HCT116 (cell line): ENCODE data around the gene LDLRAD4. TPM values are rescaled to one million over a fixed set of nuclear protein-coding genes. Genes with fewer than 3 reads are reported as not detected.

ENCODE experiments used
- ATAC-seq: fragments of 200-7000 bp; cut with Tn5 transposase; 2 replicates; pipeline ENCODE4 v1.9.1; 2020; ENCODE audit warnings: mild to moderate bottlenecking, moderate library complexity
- BruUV-seq: library from RNA; stranded (reverse); fragments of 400-500 nt; replicated peaks from 2 replicates; lab custom pipeline; 2021; lab: Mats Ljungman, UMichigan
- CTCF ChIA-PET: fragments of 300-600 bp; sonication (Branson Sonifier 250); formaldehyde crosslinking; loops from one replicate; lab custom pipeline; 2021; ENCODE audit warnings: antibody characterized with exemption; lab: Charles Lee
- POLR2A ChIA-PET: fragments of 300-600, 350-600 bp; sonication (Branson Sonifier 250); formaldehyde crosslinking; loops from one replicate; lab custom pipeline; 2021; ENCODE audit warnings: antibody characterized with exemption; lab: Charles Lee
- RAD21 ChIA-PET, 2 experiments: fragments of 300-600 bp; sonication (Branson Sonifier 250); formaldehyde crosslinking; loops; one replicate each; lab custom pipeline; 2023; ENCODE audit warnings: low total read pairs in 2 of 2; ENCODE audit not compliant: uncharacterized antibody in 2 of 2, unreplicated experiment in 2 of 2, low non-redundant PET in 1 of 2; lab: Charles Lee
- DNase-seq: peaks from one replicate; pipeline ENCODE4 v3.0.0-alpha.2; 2010; ENCODE audit warnings: low read depth, low spot score
- H2AFZ ChIP-seq: fragments of 200-600 bp; shearing (Covaris generic), sonication (generic); 2 replicates; pipeline ENCODE4 v1.6.1; 2017; ENCODE audit warnings: low read depth, mixed run types, mixed read lengths, antibody characterized with exemption, low read length; ENCODE audit not compliant: poor library complexity, severe bottlenecking
- H3K27ac ChIP-seq: 2 replicates; pipeline ENCODE4 v1.5.1; 2012; ENCODE audit warnings: low read depth, low read length
- H3K27me3 ChIP-seq: fragments of 200-600 bp; sonication (generic); 2 replicates; pipeline ENCODE4 v1.6.1; 2016; ENCODE audit warnings: mixed run types, low read length, mixed read lengths; ENCODE audit not compliant: insufficient read depth
- H3K36me3 ChIP-seq, 2 experiments: fragments of 200-500 bp in 1 of 2; fragments of 200-600 bp in 1 of 2; sonication (Bioruptor generic) in 1 of 2; sonication (generic) in 1 of 2; 2 replicates each; pipeline versions ENCODE4 v1.5.1 to v1.6.1; 2014 to 2016; ENCODE audit warnings: low read length in 2 of 2, inconsistent platforms in 1 of 2, mixed read lengths in 1 of 2, mixed run types in 1 of 2; ENCODE audit not compliant: insufficient read depth in 2 of 2, control insufficient read depth in 1 of 2
- H3K4me1 ChIP-seq, 2 experiments: fragments of 200-600 bp in 1 of 2; sonication (generic) in 1 of 2; 2 replicates each; pipeline versions ENCODE4 v1.5.1 to v1.6.1; 2012 to 2017; ENCODE audit warnings: low read length in 2 of 2, inconsistent platforms in 1 of 2, mild to moderate bottlenecking in 1 of 2, mixed read lengths in 1 of 2, mixed run types in 1 of 2, moderate library complexity in 1 of 2; ENCODE audit not compliant: insufficient read depth in 2 of 2, control insufficient read depth in 1 of 2
- H3K4me2 ChIP-seq: fragments of 200-600 bp; sonication (generic); 2 replicates; pipeline ENCODE4 v1.6.1; 2017; ENCODE audit warnings: mixed run types, low read length, mixed read lengths
- H3K4me3 ChIP-seq, 2 experiments: fragments of 200-600 bp in 1 of 2; sonication (generic) in 1 of 2; replicated peaks in 1 of 2; 2 replicates each; pipeline ENCODE4 v1.5.1; 2011 to 2016; ENCODE audit warnings: low read length in 2 of 2, control low read depth in 1 of 2, low read depth in 1 of 2, mild to moderate bottlenecking in 1 of 2, mixed read lengths in 1 of 2, mixed run types in 1 of 2
- H3K79me2 ChIP-seq: fragments of 200-600 bp; sonication (generic); 2 replicates; pipeline ENCODE4 v1.6.1; 2017; ENCODE audit warnings: mild to moderate bottlenecking, mixed run types, low read length, moderate library complexity, mixed read lengths; ENCODE audit not compliant: insufficient read depth
- H3K9ac ChIP-seq: fragments of 200-600 bp; sonication (generic); 2 replicates; pipeline ENCODE4 v1.6.1; 2016; ENCODE audit warnings: low read length, mixed read lengths
- H3K9me2 ChIP-seq: fragments of 200-600 bp; sonication (generic), shearing (Covaris generic); 2 replicates; pipeline ENCODE4 v1.6.1; 2017; ENCODE audit warnings: mixed run types, mild to moderate bottlenecking, moderate library complexity; ENCODE audit not compliant: insufficient read depth
- H3K9me3 ChIP-seq, 2 experiments: fragments of 200-500 bp in 1 of 2; fragments of 200-600 bp in 1 of 2; sonication (Bioruptor generic) in 1 of 2; sonication (generic) in 1 of 2; 2 replicates each; pipeline ENCODE4 v1.6.1; 2014 to 2017; ENCODE audit warnings: low read length in 2 of 2, mixed read lengths in 2 of 2, inconsistent platforms in 1 of 2, low read depth in 1 of 2, mild to moderate bottlenecking in 1 of 2, mixed run types in 1 of 2, moderate library complexity in 1 of 2; ENCODE audit not compliant: control insufficient read depth in 1 of 2, insufficient read depth in 1 of 2
- H4K20me1 ChIP-seq: fragments of 200-600 bp; sonication (generic), shearing (Covaris generic); 2 replicates; pipeline ENCODE4 v1.6.1; 2017; ENCODE audit warnings: mixed run types, mild to moderate bottlenecking, moderate library complexity; ENCODE audit not compliant: insufficient read depth
- CBX3 ChIP-seq: IDR thresholded peaks from 2 replicates; pipeline ENCODE4 v1.6.1; 2012; ENCODE audit warnings: low read depth
- EGR1 ChIP-seq: IDR thresholded peaks from 2 replicates; pipeline ENCODE4 v1.6.1; 2012; ENCODE audit warnings: low read depth
- FOSL1 ChIP-seq: IDR thresholded peaks from 2 replicates; pipeline ENCODE4 v1.6.1; 2012; ENCODE audit warnings: low read depth
- JUND ChIP-seq: IDR thresholded peaks from 2 replicates; pipeline ENCODE4 v1.6.1; 2012
- POLR2A ChIP-seq: IDR thresholded peaks from 2 replicates; pipeline ENCODE4 v1.7.0; 2011; ENCODE audit warnings: borderline replicate concordance; ENCODE audit not compliant: insufficient read depth, insufficient read length; ENCODE audit errors: extremely low read depth
- POLR2AphosphoS5 ChIP-seq: IDR thresholded peaks from 2 replicates; pipeline ENCODE4 v1.6.1; 2011; ENCODE audit warnings: mild to moderate bottlenecking, low read depth, low read length, moderate library complexity
- SIN3A ChIP-seq: IDR thresholded peaks from 2 replicates; pipeline ENCODE4 v1.6.1; 2012; ENCODE audit warnings: low read depth
- SP1 ChIP-seq: IDR thresholded peaks from 2 replicates; pipeline ENCODE4 v1.6.1; 2012; ENCODE audit warnings: low read depth
- TCF7L2 ChIP-seq: IDR thresholded peaks from 2 replicates; pipeline ENCODE4 v1.7.0; 2011; ENCODE audit warnings: borderline replicate concordance, inconsistent platforms; ENCODE audit not compliant: insufficient read depth, insufficient read length; ENCODE audit errors: extremely low read depth
- YY1 ChIP-seq: IDR thresholded peaks from 2 replicates; pipeline ENCODE4 v1.6.1; 2011; ENCODE audit warnings: low read length, low read depth, moderate library complexity, mild to moderate bottlenecking; ENCODE audit not compliant: insufficient replicate concordance; ENCODE audit errors: extremely low read depth
- ZFX ChIP-seq: fragments of 450-650 bp; IDR thresholded peaks from 2 replicates; pipeline ENCODE4 v1.6.1; 2017
- intact Hi-C: fragments of 100-400 bp; cut with micrococcal nuclease; formaldehyde crosslinking; loops from 2 replicates; pipeline ENCODE4 v1.10.0; 2022
- total RNA-seq: library from RNA; stranded (reverse); gene quantifications from one replicate; pipeline ENCODE4 v1.2.1, GENCODE V29; 2021; ENCODE audit not compliant: unreplicated experiment
- TF ChIP-seq, protein P1 (sequence below): IDR thresholded peaks from 2 replicates; pipeline ENCODE4 v1.6.1; 2011; ENCODE audit warnings: mild to moderate bottlenecking, low read length, moderate library complexity; ENCODE audit not compliant: insufficient replicate concordance; ENCODE audit errors: extremely low read depth
- TF ChIP-seq, protein P2 (sequence below): IDR thresholded peaks from 2 replicates; pipeline ENCODE4 v1.6.1; 2012

Gene LDLRAD4
- total RNA-seq, 1 experiment from 2014 or later = 1.2 TPM

DNA sequence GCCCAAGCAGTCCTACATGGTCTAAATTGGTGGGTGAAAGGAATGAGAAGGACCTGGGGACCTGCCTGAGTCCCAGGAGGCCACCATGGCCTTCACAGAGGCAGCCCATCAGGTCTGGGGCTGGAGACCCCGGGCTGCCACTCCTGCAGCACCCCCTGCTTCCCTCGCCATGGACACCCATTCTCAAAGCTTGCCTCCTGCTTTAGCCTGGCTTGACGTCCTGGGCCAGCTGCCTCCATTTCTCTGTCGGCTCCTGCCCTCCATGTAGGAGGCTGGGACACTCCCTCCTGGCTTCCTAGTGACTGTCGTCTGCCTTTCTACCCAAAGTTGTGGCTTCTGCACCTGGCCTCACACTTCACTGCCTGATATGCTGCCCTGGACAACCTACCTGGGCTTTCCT is 309.2 kb downstream of the LDLRAD4 start:
- H3K9me2 ChIP-seq = no peaks in the 10 kb centered on the region
- CTCF ChIA-PET = no interaction called here
- TF ChIP-seq ZFX (no peak), SP1 (no peak), POLR2A (no peak)
- TF ChIP-seq, protein P1, sequence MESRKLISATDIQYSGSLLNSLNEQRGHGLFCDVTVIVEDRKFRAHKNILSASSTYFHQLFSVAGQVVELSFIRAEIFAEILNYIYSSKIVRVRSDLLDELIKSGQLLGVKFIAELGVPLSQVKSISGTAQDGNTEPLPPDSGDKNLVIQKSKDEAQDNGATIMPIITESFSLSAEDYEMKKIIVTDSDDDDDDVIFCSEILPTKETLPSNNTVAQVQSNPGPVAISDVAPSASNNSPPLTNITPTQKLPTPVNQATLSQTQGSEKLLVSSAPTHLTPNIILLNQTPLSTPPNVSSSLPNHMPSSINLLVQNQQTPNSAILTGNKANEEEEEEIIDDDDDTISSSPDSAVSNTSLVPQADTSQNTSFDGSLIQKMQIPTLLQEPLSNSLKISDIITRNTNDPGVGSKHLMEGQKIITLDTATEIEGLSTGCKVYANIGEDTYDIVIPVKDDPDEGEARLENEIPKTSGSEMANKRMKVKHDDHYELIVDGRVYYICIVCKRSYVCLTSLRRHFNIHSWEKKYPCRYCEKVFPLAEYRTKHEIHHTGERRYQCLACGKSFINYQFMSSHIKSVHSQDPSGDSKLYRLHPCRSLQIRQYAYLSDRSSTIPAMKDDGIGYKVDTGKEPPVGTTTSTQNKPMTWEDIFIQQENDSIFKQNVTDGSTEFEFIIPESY = no peak
- TF ChIP-seq, protein P2, sequence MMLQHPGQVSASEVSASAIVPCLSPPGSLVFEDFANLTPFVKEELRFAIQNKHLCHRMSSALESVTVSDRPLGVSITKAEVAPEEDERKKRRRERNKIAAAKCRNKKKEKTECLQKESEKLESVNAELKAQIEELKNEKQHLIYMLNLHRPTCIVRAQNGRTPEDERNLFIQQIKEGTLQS = no peak
- TF ChIP-seq, all 23 proteins: peak for 0
- no peaks in the 10 kb centered on the region for H3K79me2 ChIP-seq
- H4K20me1 ChIP-seq = no peaks in the 10 kb centered on the region
- peaks cover 15% of the 10 kb centered on the region; the same call in 1 of the 2 replicates for H3K27me3 ChIP-seq
- ATAC-seq (no peak), DNase-seq (no peak)
- intact Hi-C loops = loop anchor here (10.0 kb wide), 1 partner anchor 113 kb away; no protein-coding TSS in a partner anchor
- H3K9me3 ChIP-seq = no peaks in the 10 kb centered on the region
- H3K27ac ChIP-seq = no peak overlapping the region
- ChIA-PET RAD21 (no interaction called here), POLR2A (no interaction called here)
- no peak overlapping the region for H2AFZ ChIP-seq
- no peaks in the 10 kb centered on the region for H3K36me3 ChIP-seq
- no peak overlapping the region for H3K4me2 ChIP-seq
- no peak overlapping the region for H3K4me3 ChIP-seq
- no peak overlapping the region for H3K9ac ChIP-seq
- no TSS peak for BruUV-seq
- no peaks in the 10 kb centered on the region for H3K4me1 ChIP-seq

DNA sequence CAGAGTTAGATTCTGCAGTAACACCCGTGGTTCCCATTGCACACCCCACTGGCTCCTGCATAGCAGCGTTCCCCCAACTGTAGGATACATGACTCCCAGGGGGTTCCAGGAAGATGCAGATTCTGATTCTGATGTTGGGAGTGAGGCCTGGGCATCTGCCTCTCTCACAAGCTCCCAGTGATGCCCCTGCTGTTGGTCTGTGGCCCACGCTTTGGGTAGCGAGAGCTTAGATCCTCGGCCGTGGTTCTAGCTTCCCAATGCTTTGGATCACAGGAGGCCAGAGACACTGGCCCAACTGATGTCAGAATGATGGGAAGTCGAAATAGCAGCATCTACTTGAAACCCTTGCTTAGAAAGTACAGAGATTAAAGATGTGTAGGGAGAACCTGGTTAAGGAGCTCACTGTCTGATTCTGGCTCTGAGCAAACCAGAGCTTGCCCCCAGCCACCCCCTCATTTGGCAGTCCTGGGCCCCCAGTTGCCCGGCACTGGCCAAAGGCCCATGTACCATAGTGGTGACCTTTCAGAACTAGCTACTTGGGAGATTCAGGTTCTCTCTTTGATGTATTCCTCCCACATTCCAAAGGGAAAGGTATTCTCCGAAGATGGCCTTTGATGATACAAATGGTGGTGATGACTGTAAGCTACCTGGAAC is 310.3 kb downstream of the LDLRAD4 start:
- intact Hi-C loops = loop anchor here (10.0 kb wide), 1 partner anchor 114 kb away; no protein-coding TSS in a partner anchor
- ChIA-PET CTCF (no interaction called here), RAD21 (interaction anchor here in 1 of 2 experiments (1.3 kb wide), 1 partner anchor 313 kb away, joined by 3 read pairs; no protein-coding TSS in a partner anchor), POLR2A (no interaction called here)
- Histone ChIP-seq H4K20me1 (no peaks in the 10 kb centered on the region), H3K4me1 (no peaks in the 10 kb centered on the region), H3K9me3 (no peaks in the 10 kb centered on the region), H2AFZ (no peak overlapping the region), H3K36me3 (no peaks in the 10 kb centered on the region), H3K4me3 (no peak overlapping the region), H3K27ac (no peak overlapping the region), H3K9ac (no peak overlapping the region), H3K4me2 (no peak overlapping the region), H3K9me2 (no peaks in the 10 kb centered on the region), H3K79me2 (no peaks in the 10 kb centered on the region), H3K27me3 (peaks cover 21% of the 10 kb centered on the region; the same call in 1 of the 2 replicates)
- no peak for DNase-seq
- no TSS peak for BruUV-seq
- no peak for TF ChIP-seq POLR2AphosphoS5
- TF ChIP-seq FOSL1 = no peak
- TF ChIP-seq EGR1 = no peak
- TF ChIP-seq YY1 = no peak
- TF ChIP-seq TCF7L2 = no peak
- no peak for TF ChIP-seq SIN3A
- TF ChIP-seq CBX3 = no peak
- TF ChIP-seq JUND = no peak
- no peak for ATAC-seq
